HG02973 (cell line): ENCODE data around the gene TP63.

Experiments
- ATAC-seq: cut with Tn5 transposase; IDR thresholded peaks from one replicate; pipeline ENCODE4 v1.9.1; 2021; ENCODE audit warnings: moderate library complexity; ENCODE audit not compliant: unreplicated experiment

Gene TP63

GRCh38 chr3:189806171-189806951, 175.2 kb downstream of the TP63 start:
- no peak for ATAC-seq

GRCh38 chr3:189808246-189809007, 177.2 kb downstream of the TP63 start:
- no peak for ATAC-seq

- ATAC-seq = no peak
Observed at GRCh38 chr3:189809583-189809982, 178.4 kb downstream of the TP63 start.

- no peak for ATAC-seq
Observed at GRCh38 chr3:189812806-189813465, 181.7 kb downstream of the TP63 start.

GRCh38 chr3:189813647-189814240, 182.6 kb downstream of the TP63 start:
- ATAC-seq = no peak

- no peak for ATAC-seq
Observed at GRCh38 chr3:189820365-189820720, 189.2 kb downstream of the TP63 start.

GRCh38 chr3:189821262-189821661, 190.1 kb downstream of the TP63 start:
- ATAC-seq = no peak

- no peak for ATAC-seq
Observed at GRCh38 chr3:189822726-189823125, 191.5 kb downstream of the TP63 start.

- ATAC-seq = no peak
Observed at GRCh38 chr3:189824629-189825312, 193.6 kb downstream of the TP63 start.

- no peak for ATAC-seq
Observed at GRCh38 chr3:189826566-189826965, 195.4 kb downstream of the TP63 start.

- ATAC-seq = no peak
Observed at GRCh38 chr3:189827108-189827507, 195.9 kb downstream of the TP63 start.

- ATAC-seq = no peak
Observed at GRCh38 chr3:189830401-189830800, 199.2 kb downstream of the TP63 start.

GRCh38 chr3:189833266-189833665, 202.1 kb downstream of the TP63 start:
- ATAC-seq = no peak

GRCh38 chr3:189833996-189834395, 202.8 kb downstream of the TP63 start:
- no peak for ATAC-seq

- no peak for ATAC-seq
Observed at GRCh38 chr3:189834462-189834861, 203.3 kb downstream of the TP63 start.

- ATAC-seq = no peak
Observed at GRCh38 chr3:189836795-189837194, 205.6 kb downstream of the TP63 start.

GRCh38 chr3:189838291-189838690, 207.1 kb downstream of the TP63 start:
- ATAC-seq = no peak

GRCh38 chr3:189839576-189839975, 208.4 kb downstream of the TP63 start:
- no peak for ATAC-seq

- ATAC-seq = no peak
Observed at GRCh38 chr3:189841473-189842205, 210.4 kb downstream of the TP63 start.
